MCF 10A (cell line): ENCODE data around the gene M1AP. TPM values are rescaled to one million over a fixed set of nuclear protein-coding genes. Genes with fewer than 3 reads are reported as not detected.

ENCODE experiments used
- BruUV-seq: library from RNA; stranded (reverse); fragments of 400-500 nt; replicated peaks from 2 replicates; lab custom pipeline; 2021; lab: Mats Ljungman, UMichigan
- CTCF ChIA-PET: fragments of 300-600 bp; sonication (Branson Sonifier 250); formaldehyde crosslinking; extraction: SDS; loops from one replicate; lab custom pipeline; 2021; ENCODE audit warnings: antibody characterized with exemption, inconsistent platforms; lab: Yijun Ruan, JAX
- POLR2A ChIA-PET: fragments of 300-600, 350-650 bp; sonication (Branson Sonifier 250); formaldehyde crosslinking; extraction: SDS; loops from one replicate; lab custom pipeline; 2020; ENCODE audit warnings: antibody characterized with exemption, inconsistent platforms; lab: Yijun Ruan, JAX
- DNase-seq: peaks from one replicate; pipeline ENCODE4 v3.0.0-alpha.2; 2018; ENCODE audit not compliant: unreplicated experiment
- H3K27ac Mint-ChIP-seq: one replicate; pipeline ENCODE4 v1.8.0; 2022; ENCODE audit warnings: mild to moderate bottlenecking, low read depth, mixed read lengths; ENCODE audit not compliant: unreplicated experiment
- H3K27me3 Mint-ChIP-seq: one replicate; pipeline ENCODE4 v1.8.0; 2022; ENCODE audit warnings: mixed read lengths; ENCODE audit not compliant: insufficient read depth, unreplicated experiment
- H3K36me3 Mint-ChIP-seq: one replicate; pipeline ENCODE4 v1.8.0; 2022; ENCODE audit warnings: mild to moderate bottlenecking, moderate library complexity, mixed read lengths; ENCODE audit not compliant: insufficient read depth, unreplicated experiment
- H3K4me1 Mint-ChIP-seq: one replicate; pipeline ENCODE4 v1.8.0; 2022; ENCODE audit warnings: mixed read lengths; ENCODE audit not compliant: insufficient read depth, unreplicated experiment
- H3K4me3 Mint-ChIP-seq: one replicate; pipeline ENCODE4 v1.8.0; 2022; ENCODE audit warnings: mild to moderate bottlenecking, moderate library complexity, mixed read lengths; ENCODE audit not compliant: unreplicated experiment
- H3K9me3 Mint-ChIP-seq: one replicate; pipeline ENCODE4 v1.8.0; 2022; ENCODE audit warnings: mixed read lengths; ENCODE audit not compliant: unreplicated experiment
- intact Hi-C: fragments of 100-400 bp; cut with micrococcal nuclease; formaldehyde crosslinking; loops from 2 replicates; pipeline ENCODE4 v1.14.1; 2022
- total RNA-seq: library from RNA; stranded (reverse); gene quantifications from 2 replicates; pipeline ENCODE4 v1.2.3, GENCODE V29; 2022
- TF ChIP-seq, protein P1 (sequence below): fragments of 200-600 bp; IDR thresholded peaks from one replicate; pipeline ENCODE4 v1.8.0; 2022; ENCODE audit warnings: antibody characterized with exemption, mild to moderate bottlenecking; ENCODE audit not compliant: unreplicated experiment

M1AP gene
- total RNA-seq, 1 experiment from 2014 or later: not detected

DNA sequence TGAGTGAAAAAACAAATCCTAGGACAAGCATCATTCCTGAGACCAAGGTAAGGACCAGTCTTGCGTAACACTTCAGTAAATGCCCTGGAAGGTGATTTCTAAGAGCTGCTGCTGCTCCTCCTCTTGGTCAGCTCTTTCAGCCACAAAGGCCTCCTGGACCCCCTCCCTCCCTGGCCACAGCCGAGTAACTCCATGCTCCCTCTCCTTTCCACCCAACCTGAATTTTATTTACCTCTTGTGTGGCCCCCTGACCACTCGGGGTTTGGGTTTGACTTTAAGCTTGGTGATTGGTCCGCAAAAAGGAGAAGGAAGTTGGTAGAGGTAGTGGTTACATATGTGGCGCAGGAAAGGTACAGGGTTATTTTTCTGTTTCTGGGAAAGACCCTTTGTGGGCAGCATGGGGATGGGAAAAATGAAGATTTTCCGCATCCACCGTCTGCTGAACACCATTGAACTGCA lies 109.2 kb downstream of the M1AP start:
- Mint-ChIP-seq H3K4me1 (peaks cover 6% of the 10 kb centered on the region), H3K4me3 (no peak overlapping the region), H3K27ac (no peak overlapping the region), H3K9me3 (no peaks in the 10 kb centered on the region), H3K36me3 (no peaks in the 10 kb centered on the region), H3K27me3 (no peaks in the 10 kb centered on the region)
- POLR2A ChIA-PET: interaction anchor here (0.8 to 1.2 kb wide), 3 partner anchors 10 to 1137 kb away, joined by 4 to 5 read pairs (median 4); partner anchors contain the start of genes AUP1 and HTRA2
- CTCF ChIA-PET: interaction anchor here (0.5 to 1.0 kb wide), 3 partner anchors 10 to 55 kb away, joined by 3 to 4 read pairs (median 3); no protein-coding TSS in a partner anchor
- intact Hi-C loops: no loop called here
- BruUV-seq: no TSS peak
- TF ChIP-seq, protein P1, sequence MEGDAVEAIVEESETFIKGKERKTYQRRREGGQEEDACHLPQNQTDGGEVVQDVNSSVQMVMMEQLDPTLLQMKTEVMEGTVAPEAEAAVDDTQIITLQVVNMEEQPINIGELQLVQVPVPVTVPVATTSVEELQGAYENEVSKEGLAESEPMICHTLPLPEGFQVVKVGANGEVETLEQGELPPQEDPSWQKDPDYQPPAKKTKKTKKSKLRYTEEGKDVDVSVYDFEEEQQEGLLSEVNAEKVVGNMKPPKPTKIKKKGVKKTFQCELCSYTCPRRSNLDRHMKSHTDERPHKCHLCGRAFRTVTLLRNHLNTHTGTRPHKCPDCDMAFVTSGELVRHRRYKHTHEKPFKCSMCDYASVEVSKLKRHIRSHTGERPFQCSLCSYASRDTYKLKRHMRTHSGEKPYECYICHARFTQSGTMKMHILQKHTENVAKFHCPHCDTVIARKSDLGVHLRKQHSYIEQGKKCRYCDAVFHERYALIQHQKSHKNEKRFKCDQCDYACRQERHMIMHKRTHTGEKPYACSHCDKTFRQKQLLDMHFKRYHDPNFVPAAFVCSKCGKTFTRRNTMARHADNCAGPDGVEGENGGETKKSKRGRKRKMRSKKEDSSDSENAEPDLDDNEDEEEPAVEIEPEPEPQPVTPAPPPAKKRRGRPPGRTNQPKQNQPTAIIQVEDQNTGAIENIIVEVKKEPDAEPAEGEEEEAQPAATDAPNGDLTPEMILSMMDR: no peak
- DNase-seq: no peak

DNA sequence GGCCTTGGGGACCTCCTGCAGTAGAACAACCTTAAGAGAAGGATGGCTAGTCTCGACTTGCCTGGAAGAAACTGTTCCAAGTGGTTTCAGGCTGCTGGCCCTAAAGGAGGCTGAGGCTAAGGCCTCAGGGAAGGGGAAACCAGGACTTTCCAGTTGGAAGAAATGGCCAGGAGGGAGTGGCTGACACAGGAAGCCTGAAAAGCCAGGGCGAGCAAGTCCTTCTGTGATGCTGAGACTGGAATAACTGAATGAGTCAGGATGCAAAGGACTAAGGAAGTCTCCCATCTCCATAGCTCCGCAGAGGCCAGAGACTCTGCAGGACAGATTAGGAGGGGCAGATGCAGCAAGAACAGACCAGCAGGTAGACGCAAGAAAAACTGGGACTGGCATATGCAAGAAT lies 111.0 kb downstream of the M1AP start:
- peak; percentile 33 for DNase-seq
- Mint-ChIP-seq H3K4me3 (no peak overlapping the region), H3K9me3 (no peaks in the 10 kb centered on the region), H3K27me3 (no peaks in the 10 kb centered on the region), H3K36me3 (no peaks in the 10 kb centered on the region), H3K4me1 (peaks cover 8% of the 10 kb centered on the region), H3K27ac (peak overlapping the region; percentile 49)
- intact Hi-C loops: no loop called here
- TF ChIP-seq, protein P1: no peak
- ChIA-PET CTCF (no interaction called here), POLR2A (interaction anchor here (0.7 kb wide), 1 partner anchor 54 kb away, joined by 3 read pairs; the partner anchor contains the start of genes CCDC142 and TTC31)
- no TSS peak for BruUV-seq

- H3K4me3 Mint-ChIP-seq: no peak overlapping the region
- H3K27me3 Mint-ChIP-seq: no peaks in the 10 kb centered on the region
- no peak for DNase-seq
- CTCF ChIA-PET: interaction anchor here (0.6 to 0.9 kb wide), 2 partner anchors 53 to 381 kb away, joined by 4 read pairs; partner anchors contain the start of genes CCDC142 and TTC31
- H3K27ac Mint-ChIP-seq: peak overlapping the region; percentile 49
- no peaks in the 10 kb centered on the region for H3K9me3 Mint-ChIP-seq
- no TSS peak for BruUV-seq
- H3K4me1 Mint-ChIP-seq: peaks cover 13% of the 10 kb centered on the region
- TF ChIP-seq, protein P1: no peak
- POLR2A ChIA-PET: no interaction called here
- H3K36me3 Mint-ChIP-seq: no peaks in the 10 kb centered on the region
- intact Hi-C loops: no loop called here
These were observed 111.8 kb downstream of the M1AP start for GRCh38 chr2:74536166-74536950.

DNA sequence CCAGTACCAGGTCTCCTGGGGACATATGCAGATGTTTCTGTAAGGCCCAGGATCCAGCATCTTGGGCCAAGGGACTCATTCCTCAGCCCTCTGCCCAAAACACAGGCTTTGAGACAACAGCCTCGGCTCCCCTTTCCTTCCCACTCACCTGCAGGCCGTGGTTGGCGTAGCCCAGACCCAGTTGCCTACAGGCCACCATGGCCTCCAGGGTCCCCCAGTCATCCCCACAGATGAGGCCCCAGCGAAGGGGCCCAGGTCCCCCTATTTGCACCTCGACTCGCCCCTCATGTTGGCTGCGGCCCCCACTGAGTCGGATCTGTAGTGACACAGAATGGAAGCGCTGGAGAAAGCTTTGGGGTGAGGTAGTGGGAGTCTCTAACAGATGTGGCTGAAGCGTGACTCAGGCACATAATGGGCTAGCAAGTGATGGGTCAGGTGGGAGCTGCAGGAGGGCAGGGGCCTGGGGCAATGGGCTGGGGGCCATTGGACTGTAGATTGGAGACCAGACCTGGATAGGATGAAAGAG lies 112.6 kb downstream of the M1AP start:
- no TSS peak for BruUV-seq
- POLR2A ChIA-PET: no interaction called here
- intact Hi-C loops: no loop called here
- Mint-ChIP-seq H3K36me3 (no peaks in the 10 kb centered on the region), H3K27ac (no peak overlapping the region), H3K9me3 (no peaks in the 10 kb centered on the region), H3K27me3 (no peaks in the 10 kb centered on the region), H3K4me3 (no peak overlapping the region), H3K4me1 (peaks cover 18% of the 10 kb centered on the region)
- TF ChIP-seq, protein P1: no peak
- DNase-seq: no peak
- CTCF ChIA-PET: interaction anchor here (0.6 to 0.9 kb wide), 2 partner anchors 52 to 382 kb away, joined by 4 read pairs; partner anchors contain the start of genes CCDC142 and TTC31
